Pancreas (tissue), 10 donors: ENCODE data around the gene CEBPB. TPM values are rescaled to one million over a fixed set of nuclear protein-coding genes. Genes with fewer than 3 reads are reported as not detected.
"Not testable (repeated sequence)": the region's sequence is repeated elsewhere in the genome, so short reads cannot be mapped to it uniquely, and the experiment has no call there.

Experiments used
- ATAC-seq, 4 donors: fragments of 200-7000 bp; cut with Tn5 transposase; one replicate each; pipeline versions ENCODE4 v1.8.0 to v1.9.1; 2020; ENCODE audit warnings: mild to moderate bottlenecking in 4 of 4, moderate library complexity in 4 of 4
- DNase-seq, 6 donors: peaks; one replicate each; pipeline ENCODE4 v3.0.0-alpha.2; 2020
- FAIRE-seq: peaks from 2 replicates; lab custom pipeline; 2012; peaks lifted over from hg19 to GRCh38; lab: Jason Lieb, UNC
- H3K27ac ChIP-seq, 4 donors: fragments of 200-600 bp; sonication (generic); 1 replicate in 3 of 4; 2 replicates in 1 of 4; pipeline versions ENCODE4 v1.5.0 to v1.8.0; 2020
- H3K27me3 ChIP-seq, 4 donors: fragments of 200-600 bp; one replicate each; pipeline ENCODE4 v1.8.0; 2021
- H3K36me3 ChIP-seq, 3 donors: fragments of 200-600 bp; sonication (generic) in 1 of 3; one replicate each; pipeline versions ENCODE4 v1.5.0 to v1.8.0; 2020 to 2021
- H3K4me1 ChIP-seq, 3 donors: fragments of 200-600 bp; one replicate each; pipeline ENCODE4 v1.8.0; 2021
- H3K4me3 ChIP-seq, 4 donors: fragments of 200-600 bp; sonication (generic) in 2 of 4; one replicate each; pipeline versions ENCODE4 v1.5.0 to v1.8.0; 2020 to 2021
- H3K9me3 ChIP-seq, 4 donors: fragments of 200-600 bp; one replicate each; pipeline ENCODE4 v1.8.0; 2021
- WGBS, 2 donors: extraction: QIAGEN DNeasy Blood & Tissue Kit; methylation state at CpG; one replicate each; pipeline ENCODE4 v1.1.7; 2013; 5-methylcytosine and 5-hydroxymethylcytosine counted together
- intact Hi-C, 3 donors: fragments of 100-400 bp; cut with DNase I; formaldehyde crosslinking; loops; one replicate each; pipeline versions ENCODE4 v1.11.1 to v1.14.2; 2022
- polyA plus RNA-seq, 2 donors: library from polyadenylated mRNA; stranded (reverse); fragments of 200-250 nt; gene quantifications; one replicate each; pipeline ENCODE4 v1.2.3, GENCODE V29; 2013
- total RNA-seq, 6 donors: library from RNA; stranded (reverse); fragmentation: NEBNext Ultra II Directional in 4 of 6; extraction: Animal tissue kit (Norgen Biotek cat#: 25700) in 4 of 6; gene quantifications; one replicate each; pipeline versions ENCODE4 v1.2.1 to v1.2.4, GENCODE V29; 2021 to 2023
- TF ChIP-seq, protein P1 (sequence below), 4 donors: fragments of 200-600 bp; sonication (generic) in 3 of 4; IDR thresholded peaks; one replicate each; pipeline versions ENCODE4 v1.5.0 to v1.8.0; 2021; ENCODE audit warnings: antibody characterized with exemption in 4 of 4
- donor health status: healthy with polysubstance abuse.
- donor health status: DM: no; HTN: no; CAD: no; lungs with moderate emphysema.
- donor health status: DM: no; HTN: no; CAD: no.
- donor health status: control.
- donor health status: control.
- donor health status: Bipolar disorder and iron deficiency.
- donor health status: DM: yes; HTN: yes; CAD: no.
- donor health status: DM: no; HTN: no; CAD: no.
- donor health status: DM: no; HTN: no; CAD: no.
- donor health status: DM: yes; HTN: yes; CAD: no.

CEBPB gene
- total and polyA plus RNA-seq, 8 donors, result 10.9 to 83.4 (median 31.2) TPM

DNA sequence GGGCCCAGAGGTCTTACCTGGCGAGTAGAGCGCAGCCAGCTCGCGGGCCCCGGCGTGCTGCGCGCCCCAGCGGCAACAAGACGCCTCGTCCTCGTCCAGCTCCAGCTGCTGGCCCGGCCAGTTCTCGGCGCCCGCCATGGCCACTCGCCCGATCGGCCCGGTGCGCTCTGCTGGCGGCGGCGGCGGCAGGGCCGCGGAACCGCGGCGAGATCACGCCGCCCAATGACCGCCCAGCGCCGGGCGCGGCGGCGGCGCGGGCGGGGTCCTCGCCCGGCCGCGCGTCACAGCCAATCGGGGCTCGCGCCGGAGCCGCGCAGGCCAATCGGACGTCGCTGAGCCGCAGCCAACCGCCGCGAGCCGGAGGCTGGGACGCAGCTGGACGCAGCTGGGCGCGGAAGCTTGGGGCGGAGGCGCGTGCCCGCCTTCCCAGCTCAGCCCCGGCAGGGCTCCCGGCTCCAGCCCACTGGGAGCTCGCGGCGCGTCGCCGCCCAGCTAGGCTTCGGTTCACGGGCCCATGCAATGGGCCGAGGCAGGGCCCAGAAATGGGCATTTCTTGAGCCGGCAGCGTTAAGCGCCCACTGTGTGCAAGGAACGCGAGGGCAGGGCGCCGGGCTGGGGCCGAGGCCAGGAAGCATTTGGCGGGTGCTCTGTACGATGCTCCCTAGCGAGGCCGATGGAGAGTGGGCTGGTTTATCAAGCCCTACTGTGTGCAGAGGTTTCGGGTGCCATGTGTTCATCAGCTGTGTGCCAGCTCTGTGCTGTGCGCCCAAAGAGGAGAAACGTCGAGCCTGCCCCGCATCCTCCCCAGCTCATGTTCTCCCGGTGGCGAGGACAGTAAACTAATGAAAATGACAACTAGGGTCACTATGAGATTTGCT, 36.9 kb upstream of the CEBPB start, which contains the start of gene PEDS1:
PEDS1 (minus strand) TSS at position 224 of the 878 bp plus-strand sequence; CDS start at position 138, 86 bp downstream.
- ATAC-seq (peak; percentile 83 to 92 (median 90)), DNase-seq (peak; percentile 86 to 97 (median 94)), FAIRE-seq (no peak)
- peak within 1 kb of the TSS; percentile 65 to 90 (median 90) for H3K4me3 ChIP-seq
- no peaks in the 10 kb centered on the region for H3K27me3 ChIP-seq
- intact Hi-C loops, result loop anchor here in 1 of 3 donors (10.0 kb wide), 1 partner anchor 169 kb away; the partner anchor contains the start of gene SNAI1
- H3K4me1 ChIP-seq, result peaks cover 33 to 34% (median 34%) of the 10 kb centered on the region in 3 donors
- H3K27ac ChIP-seq, result peak within 1 kb of the TSS; percentile 69 to 87 (median 83)
- H3K9me3 ChIP-seq, result no peaks in the 10 kb centered on the region
- WGBS, 2 donors, result 2 to 3% methylated on average over 61 to 99 of the region's 99 CpGs
- TF ChIP-seq, protein P1, sequence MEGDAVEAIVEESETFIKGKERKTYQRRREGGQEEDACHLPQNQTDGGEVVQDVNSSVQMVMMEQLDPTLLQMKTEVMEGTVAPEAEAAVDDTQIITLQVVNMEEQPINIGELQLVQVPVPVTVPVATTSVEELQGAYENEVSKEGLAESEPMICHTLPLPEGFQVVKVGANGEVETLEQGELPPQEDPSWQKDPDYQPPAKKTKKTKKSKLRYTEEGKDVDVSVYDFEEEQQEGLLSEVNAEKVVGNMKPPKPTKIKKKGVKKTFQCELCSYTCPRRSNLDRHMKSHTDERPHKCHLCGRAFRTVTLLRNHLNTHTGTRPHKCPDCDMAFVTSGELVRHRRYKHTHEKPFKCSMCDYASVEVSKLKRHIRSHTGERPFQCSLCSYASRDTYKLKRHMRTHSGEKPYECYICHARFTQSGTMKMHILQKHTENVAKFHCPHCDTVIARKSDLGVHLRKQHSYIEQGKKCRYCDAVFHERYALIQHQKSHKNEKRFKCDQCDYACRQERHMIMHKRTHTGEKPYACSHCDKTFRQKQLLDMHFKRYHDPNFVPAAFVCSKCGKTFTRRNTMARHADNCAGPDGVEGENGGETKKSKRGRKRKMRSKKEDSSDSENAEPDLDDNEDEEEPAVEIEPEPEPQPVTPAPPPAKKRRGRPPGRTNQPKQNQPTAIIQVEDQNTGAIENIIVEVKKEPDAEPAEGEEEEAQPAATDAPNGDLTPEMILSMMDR (IDR thresholded peaks at IDR 0.05), result no peak
- no peaks in the 10 kb centered on the region for H3K36me3 ChIP-seq

DNA sequence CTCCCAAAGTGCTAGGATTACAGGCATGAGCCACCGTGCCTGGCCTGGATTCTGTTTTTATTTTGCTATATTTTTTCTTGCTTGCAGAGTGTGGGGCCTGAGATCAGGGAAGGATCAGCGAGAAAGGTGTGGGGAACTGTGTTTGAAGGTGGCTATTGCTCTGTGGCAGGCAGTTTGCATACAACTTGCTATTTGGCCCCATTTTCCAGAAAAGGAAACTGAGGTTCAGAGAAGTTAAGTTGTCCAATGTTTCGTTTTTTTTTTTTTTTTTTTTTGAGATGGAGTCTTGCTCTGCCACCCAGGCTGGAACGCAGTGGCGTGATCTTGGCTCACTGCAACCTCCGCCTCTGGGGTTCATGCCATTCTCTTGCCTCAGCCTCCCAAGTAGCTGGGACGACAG, 29.1 kb upstream of the CEBPB start:
- ATAC-seq, H3K9me3 ChIP-seq, H3K27ac ChIP-seq, DNase-seq, intact Hi-C loops, H3K27me3 ChIP-seq, H3K4me3 ChIP-seq, H3K36me3 ChIP-seq, FAIRE-seq, H3K4me1 ChIP-seq: not testable (repeated sequence)
- WGBS, 2 donors, result 88% methylated on average over 7 of the region's 7 CpGs

DNA sequence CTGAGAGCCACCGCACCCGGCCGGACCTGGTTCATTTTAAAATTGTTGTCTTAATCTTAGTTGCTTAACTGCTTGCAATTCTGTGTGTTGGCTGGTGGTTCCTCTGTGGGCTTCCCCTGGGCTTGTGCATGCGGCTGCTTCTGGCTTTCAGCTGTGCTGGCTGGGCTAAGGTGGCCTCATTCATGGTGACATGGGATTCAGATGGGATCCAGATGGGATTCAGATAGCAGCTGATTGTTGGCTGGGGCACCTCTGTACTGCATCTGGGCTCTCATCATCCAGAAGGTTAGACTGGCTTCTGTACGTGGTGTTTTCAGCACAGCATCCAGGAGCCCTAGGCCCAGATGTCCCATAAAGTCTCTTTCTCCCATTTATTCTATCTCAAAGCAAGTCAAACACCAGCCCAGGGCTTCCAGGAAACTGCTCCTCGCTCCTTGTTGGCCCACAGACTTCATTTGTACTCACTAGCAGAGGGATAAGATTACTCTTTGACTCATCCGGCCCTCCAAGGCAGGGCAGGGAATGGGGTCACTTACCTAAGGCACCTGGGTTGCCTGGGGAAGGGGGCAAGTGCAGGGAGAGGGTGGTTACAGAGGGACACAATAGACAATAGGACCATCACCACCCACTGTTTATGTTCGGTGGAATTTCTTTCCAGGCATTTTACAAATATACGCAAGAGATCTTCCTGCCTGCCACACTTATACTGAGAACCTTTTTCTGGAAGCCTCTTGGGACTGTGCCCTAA, 26.9 kb upstream of the CEBPB start:
- WGBS, 2 donors, result 75 to 76% methylated on average over 9 of the region's 9 CpGs
- Histone ChIP-seq H3K36me3 (no peaks in the 10 kb centered on the region), H3K27ac (no peak overlapping the region), H3K4me3 (no peak overlapping the region), H3K4me1 (peaks cover 5 to 11% (median 6%) of the 10 kb centered on the region in 3 donors), H3K27me3 (no peaks in the 10 kb centered on the region), H3K9me3 (no peaks in the 10 kb centered on the region)
- intact Hi-C loops, result no loop called here
- ATAC-seq (no peak), DNase-seq (no peak), FAIRE-seq (no peak)
- TF ChIP-seq, protein P1 (IDR thresholded peaks at IDR 0.05), result no peak

DNA sequence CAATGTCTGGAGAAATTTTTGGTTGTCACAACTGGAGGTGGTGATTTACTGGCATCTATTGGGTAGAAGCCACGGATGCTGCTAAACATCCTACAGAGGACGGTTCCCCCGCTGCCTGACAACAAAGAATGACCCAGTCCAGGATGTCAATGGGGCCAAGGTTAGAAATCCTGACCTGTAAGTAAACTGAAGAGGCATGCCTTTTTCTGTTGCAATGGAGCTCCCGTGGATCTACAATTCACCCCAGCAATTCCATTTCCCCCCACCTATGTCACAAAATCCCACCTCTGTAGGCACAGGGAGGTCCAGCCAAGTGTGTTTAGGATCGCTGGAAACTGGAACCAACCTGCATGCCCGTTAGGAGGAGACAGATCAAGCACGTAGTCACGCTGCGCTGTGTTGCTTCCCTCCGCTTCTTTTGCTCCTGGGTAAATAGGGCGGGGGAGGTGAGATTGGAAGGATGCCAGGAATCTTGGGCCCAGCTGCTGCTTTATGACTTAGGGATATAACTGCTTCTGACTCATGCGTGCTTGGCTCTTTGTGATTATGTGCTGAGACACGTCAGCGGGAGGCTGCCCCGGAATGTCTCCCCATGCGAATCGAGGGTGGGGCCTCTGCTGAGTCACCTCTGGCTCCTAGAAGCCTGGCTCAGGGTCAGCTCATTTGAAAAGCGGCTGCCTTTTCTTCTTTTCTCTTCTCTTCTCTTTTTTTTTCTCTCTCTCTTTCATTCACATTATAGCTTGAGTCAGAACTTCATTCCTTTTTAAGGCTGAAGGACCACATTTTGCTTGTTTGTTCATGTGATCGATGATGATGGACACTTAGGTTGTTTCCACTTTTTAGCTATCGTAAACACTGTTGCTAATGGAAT, 24.7 kb upstream of the CEBPB start:
- WGBS, 2 donors, result 4 to 8% methylated on average over 20 of the region's 20 CpGs
- Histone ChIP-seq H3K4me3 (peak overlapping the region in 2 of 4 donors; percentile 4 to 29), H3K4me1 (peaks cover 5 to 11% (median 6%) of the 10 kb centered on the region in 3 donors), H3K27me3 (no peaks in the 10 kb centered on the region), H3K9me3 (no peaks in the 10 kb centered on the region), H3K36me3 (no peaks in the 10 kb centered on the region), H3K27ac (peak overlapping the region; percentile 2 to 82 (median 49))
- TF ChIP-seq, protein P1 (IDR thresholded peaks at IDR 0.05), result no peak
- intact Hi-C loops, result loop anchor here in 1 of 3 donors (5.0 kb wide), 1 partner anchor 44 kb away; no protein-coding TSS in a partner anchor
- ATAC-seq (peak; percentile 96 to 99 (median 98)), DNase-seq (peak; percentile 82 to 97 (median 96)), FAIRE-seq (peak; percentile 70)
